ENCODE data around the gene SMYD2. TPM values are rescaled to one million over a fixed set of nuclear protein-coding genes. Genes with fewer than 3 reads are reported as not detected.

The SMYD2 gene
- total RNA-seq, 1 experiment from 2014 or later: 6.4 TPM

GRCh38 chr1:214349781-214350180 lies 68.8 kb downstream of the SMYD2 start (continued):
- TF ChIP-seq TP53 (CRISPR knock-in tag; IDR thresholded peaks at IDR 0.05) (no peak), SMAD3 (CRISPR knock-in tag; IDR thresholded peaks at IDR 0.05; ENCODE audit: borderline replicate concordance) (no peak), SOX15 (CRISPR knock-in tag; IDR thresholded peaks at IDR 0.05) (no peak), ATF1 (CRISPR knock-in tag; IDR thresholded peaks at IDR 0.05) (no peak), TCF7 (CRISPR knock-in tag; IDR thresholded peaks at IDR 0.05; ENCODE audit: low read depth) (no peak), ZNF138 (CRISPR knock-in tag; conservative IDR thresholded peaks at IDR 0.05) (no peak)
- TF ChIP-seq, protein P1, sequence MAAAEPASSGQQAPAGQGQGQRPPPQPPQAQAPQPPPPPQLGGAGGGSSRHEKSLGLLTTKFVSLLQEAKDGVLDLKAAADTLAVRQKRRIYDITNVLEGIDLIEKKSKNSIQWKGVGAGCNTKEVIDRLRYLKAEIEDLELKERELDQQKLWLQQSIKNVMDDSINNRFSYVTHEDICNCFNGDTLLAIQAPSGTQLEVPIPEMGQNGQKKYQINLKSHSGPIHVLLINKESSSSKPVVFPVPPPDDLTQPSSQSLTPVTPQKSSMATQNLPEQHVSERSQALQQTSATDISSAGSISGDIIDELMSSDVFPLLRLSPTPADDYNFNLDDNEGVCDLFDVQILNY (CRISPR knock-in tag; IDR thresholded peaks at IDR 0.05): no peak

- no peaks in the 10 kb centered on the region for H3K9me3 Mint-ChIP-seq
- no peak overlapping the region for H3K4me3 Mint-ChIP-seq
- ATAC-seq (no peak), DNase-seq (ENCODE audit: low spot score) (no peak)
- TF ChIP-seq STAT6 (CRISPR knock-in tag; conservative IDR thresholded peaks at IDR 0.05; ENCODE audit: low read depth) (no peak), ZNF671 (CRISPR knock-in tag; IDR thresholded peaks at IDR 0.05) (no peak), ARID4B (CRISPR knock-in tag; IDR thresholded peaks at IDR 0.05; ENCODE audit: borderline replicate concordance) (no peak), ZNF219 (CRISPR knock-in tag; IDR thresholded peaks at IDR 0.05; ENCODE audit: borderline replicate concordance) (no peak), PREB (CRISPR knock-in tag; IDR thresholded peaks at IDR 0.05; ENCODE audit: borderline replicate concordance) (no peak), NR1H2 (CRISPR knock-in tag; IDR thresholded peaks at IDR 0.05) (no peak), FOXJ3 (CRISPR knock-in tag; IDR thresholded peaks at IDR 0.05; ENCODE audit: borderline replicate concordance) (no peak)
- peaks cover 49% of the 10 kb centered on the region for H3K36me3 Mint-ChIP-seq
- H3K27me3 Mint-ChIP-seq (ENCODE audit: low read depth): no peaks in the 10 kb centered on the region
- ChIA-PET POLR2A (no interaction called here), CTCF (interaction anchor here (4.2 kb wide), 1 partner anchor 19 kb away, joined by 46 read pairs; no protein-coding TSS in a partner anchor)
- H3K4me1 Mint-ChIP-seq: peaks cover 30% of the 10 kb centered on the region
- H3K27ac Mint-ChIP-seq: no peak overlapping the region
Observed at GRCh38 chr1:214351551-214352277, 70.8 kb downstream of the SMYD2 start.
